ENCODE results near the gene SIRPB1.
A peak's percentile ranks its signal among the peaks of the same experiment; 100 is the strongest.
"Not testable (repeated sequence)": the region's sequence is repeated elsewhere in the genome, so short reads cannot be mapped to it uniquely, and the experiment has no call there.

Gene SIRPB1

GRCh38 chr20:1638643-1639042, 18.8 kb upstream of the SIRPB1 start:
- in situ Hi-C loops (cut with HindIII; ENCODE audit: low pct_ligation_motif_present, low pct_unique_long_range_greater_than_20kb, low sequenced_read_pairs); DNase-seq: not testable (repeated sequence)

- peak; percentile 87 for DNase-seq
- in situ Hi-C loops (cut with HindIII; ENCODE audit: low pct_ligation_motif_present, low pct_unique_long_range_greater_than_20kb, low sequenced_read_pairs), result no loop called here
Observed at GRCh38 chr20:1637755-1638154, 17.9 kb upstream of the SIRPB1 start.

GRCh38 chr20:1637226-1637625, 17.4 kb upstream of the SIRPB1 start:
- in situ Hi-C loops (cut with HindIII; ENCODE audit: low pct_ligation_motif_present, low pct_unique_long_range_greater_than_20kb, low sequenced_read_pairs), result no loop called here
- DNase-seq, result peak; percentile 29

- DNase-seq, result peak; percentile 50
Observed at GRCh38 chr20:1636621-1637020, 16.8 kb upstream of the SIRPB1 start.

GRCh38 chr20:1635291-1635979, 15.6 kb upstream of the SIRPB1 start:
- no peak for DNase-seq
- in situ Hi-C loops (cut with HindIII; ENCODE audit: low pct_ligation_motif_present, low pct_unique_long_range_greater_than_20kb, low sequenced_read_pairs), result no loop called here

More at GRCh38 chr20:1636621-1637020, 16.8 kb upstream of the SIRPB1 start:
- in situ Hi-C loops (cut with HindIII; ENCODE audit: low pct_ligation_motif_present, low pct_unique_long_range_greater_than_20kb, low sequenced_read_pairs), result no loop called here

GRCh38 chr20:1633535-1633934, 13.7 kb upstream of the SIRPB1 start:
- in situ Hi-C loops (cut with HindIII; ENCODE audit: low pct_ligation_motif_present, low pct_unique_long_range_greater_than_20kb, low sequenced_read_pairs), result no loop called here
- no peak for DNase-seq

- in situ Hi-C loops (cut with HindIII; ENCODE audit: low pct_ligation_motif_present, low pct_unique_long_range_greater_than_20kb, low sequenced_read_pairs), result no loop called here
- no peak for DNase-seq
Observed at GRCh38 chr20:1632178-1632577, 12.4 kb upstream of the SIRPB1 start.

GRCh38 chr20:1631309-1632151, 11.7 kb upstream of the SIRPB1 start:
- no peak for DNase-seq
- in situ Hi-C loops (cut with HindIII; ENCODE audit: low pct_ligation_motif_present, low pct_unique_long_range_greater_than_20kb, low sequenced_read_pairs), result no loop called here

GRCh38 chr20:1630186-1630585, 10.4 kb upstream of the SIRPB1 start:
- no peak for DNase-seq

GRCh38 chr20:1629321-1629720, 9.5 kb upstream of the SIRPB1 start:
- no peak for DNase-seq
- in situ Hi-C loops (cut with HindIII; ENCODE audit: low pct_ligation_motif_present, low pct_unique_long_range_greater_than_20kb, low sequenced_read_pairs), result no loop called here

More at GRCh38 chr20:1630186-1630585, 10.4 kb upstream of the SIRPB1 start:
- in situ Hi-C loops (cut with HindIII; ENCODE audit: low pct_ligation_motif_present, low pct_unique_long_range_greater_than_20kb, low sequenced_read_pairs), result no loop called here

GRCh38 chr20:1628621-1629020, 8.8 kb upstream of the SIRPB1 start:
- in situ Hi-C loops (cut with HindIII; ENCODE audit: low pct_ligation_motif_present, low pct_unique_long_range_greater_than_20kb, low sequenced_read_pairs), result no loop called here
- DNase-seq, result no peak

GRCh38 chr20:1627200-1627550, 7.4 kb upstream of the SIRPB1 start:
- in situ Hi-C loops (cut with HindIII; ENCODE audit: low pct_ligation_motif_present, low pct_unique_long_range_greater_than_20kb, low sequenced_read_pairs), result no loop called here
- no peak for DNase-seq

GRCh38 chr20:1626528-1627199, 6.9 kb upstream of the SIRPB1 start:
- in situ Hi-C loops (cut with HindIII; ENCODE audit: low pct_ligation_motif_present, low pct_unique_long_range_greater_than_20kb, low sequenced_read_pairs), result no loop called here
- DNase-seq, result no peak

- DNase-seq, result no peak
- in situ Hi-C loops (cut with HindIII; ENCODE audit: low pct_ligation_motif_present, low pct_unique_long_range_greater_than_20kb, low sequenced_read_pairs), result no loop called here
Observed at GRCh38 chr20:1625083-1625690, 5.4 kb upstream of the SIRPB1 start.

GRCh38 chr20:1623501-1624205, 3.8 kb upstream of the SIRPB1 start:
- DNase-seq, result no peak
- in situ Hi-C loops (cut with HindIII; ENCODE audit: low pct_ligation_motif_present, low pct_unique_long_range_greater_than_20kb, low sequenced_read_pairs), result no loop called here

- in situ Hi-C loops (cut with HindIII; ENCODE audit: low pct_ligation_motif_present, low pct_unique_long_range_greater_than_20kb, low sequenced_read_pairs), result no loop called here
- no peak for DNase-seq
Observed at GRCh38 chr20:1622450-1622849, 2.6 kb upstream of the SIRPB1 start.

- in situ Hi-C loops (cut with HindIII; ENCODE audit: low pct_ligation_motif_present, low pct_unique_long_range_greater_than_20kb, low sequenced_read_pairs), result no loop called here
- DNase-seq, result no peak
Observed at GRCh38 chr20:1621316-1621715, 1.5 kb upstream of the SIRPB1 start.

GRCh38 chr20:1618954-1619540, 762 bp downstream of the SIRPB1 start:
- in situ Hi-C loops (cut with HindIII; ENCODE audit: low pct_ligation_motif_present, low pct_unique_long_range_greater_than_20kb, low sequenced_read_pairs), result no loop called here
- no peak for DNase-seq
